Left renal cortex interstitium (tissue), 4 donors: ENCODE results near the gene ZFPL1. TPM values are rescaled to one million over a fixed set of nuclear protein-coding genes. Genes with fewer than 3 reads are reported as not detected.
A peak's percentile ranks its signal among the peaks of the same experiment; 100 is the strongest.

ENCODE experiments used
- DNase-seq, 4 donors: peaks; one replicate each; pipeline ENCODE4 v3.0.0-alpha.2; 2013; ENCODE audit warnings: low read depth in 4 of 4, low spot score in 2 of 4, missing footprints in 1 of 4
- polyA plus RNA-seq, 4 donors: library from polyadenylated mRNA; unstranded; fragments of 120-200 nt; gene quantifications; one replicate each; pipeline ENCODE4 v1.2.1, GENCODE V29; 2013; ENCODE audit not compliant: insufficient read length in 4 of 4

The ZFPL1 gene
- polyA plus RNA-seq, 4 donors = 27.9 to 35.9 (median 34.6) TPM

DNA sequence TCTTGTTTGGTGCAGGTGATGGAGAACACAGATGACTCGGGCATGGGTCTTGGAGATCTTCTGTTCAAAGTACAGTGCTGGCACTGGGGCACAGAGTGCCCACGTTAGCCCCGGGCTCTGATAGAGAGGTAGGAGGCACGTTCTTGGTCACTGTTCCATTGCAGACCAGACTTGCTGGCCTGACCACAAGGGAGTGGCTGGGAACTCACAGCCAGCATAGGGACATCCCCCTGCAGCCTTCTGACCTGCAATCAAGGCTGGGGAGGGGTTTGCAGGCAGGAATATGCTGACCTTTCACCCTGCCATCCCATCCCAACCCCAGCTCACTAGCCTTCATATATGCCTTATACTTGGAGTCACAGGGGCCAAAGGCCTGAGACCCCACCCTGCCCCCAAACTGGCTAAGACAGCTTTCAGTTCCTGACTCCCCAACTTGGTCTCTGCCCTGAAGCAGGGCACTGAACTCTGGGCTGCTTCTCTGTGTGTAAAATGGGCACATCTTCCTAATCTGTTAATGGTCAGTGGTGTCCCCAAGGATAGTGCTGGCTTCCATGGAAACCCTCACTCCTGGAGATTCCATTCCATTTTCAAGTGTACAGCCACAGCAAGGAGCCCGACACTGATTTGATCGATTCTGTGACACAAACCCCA, 42.7 kb downstream of the ZFPL1 start:
- no peak for DNase-seq

DNA sequence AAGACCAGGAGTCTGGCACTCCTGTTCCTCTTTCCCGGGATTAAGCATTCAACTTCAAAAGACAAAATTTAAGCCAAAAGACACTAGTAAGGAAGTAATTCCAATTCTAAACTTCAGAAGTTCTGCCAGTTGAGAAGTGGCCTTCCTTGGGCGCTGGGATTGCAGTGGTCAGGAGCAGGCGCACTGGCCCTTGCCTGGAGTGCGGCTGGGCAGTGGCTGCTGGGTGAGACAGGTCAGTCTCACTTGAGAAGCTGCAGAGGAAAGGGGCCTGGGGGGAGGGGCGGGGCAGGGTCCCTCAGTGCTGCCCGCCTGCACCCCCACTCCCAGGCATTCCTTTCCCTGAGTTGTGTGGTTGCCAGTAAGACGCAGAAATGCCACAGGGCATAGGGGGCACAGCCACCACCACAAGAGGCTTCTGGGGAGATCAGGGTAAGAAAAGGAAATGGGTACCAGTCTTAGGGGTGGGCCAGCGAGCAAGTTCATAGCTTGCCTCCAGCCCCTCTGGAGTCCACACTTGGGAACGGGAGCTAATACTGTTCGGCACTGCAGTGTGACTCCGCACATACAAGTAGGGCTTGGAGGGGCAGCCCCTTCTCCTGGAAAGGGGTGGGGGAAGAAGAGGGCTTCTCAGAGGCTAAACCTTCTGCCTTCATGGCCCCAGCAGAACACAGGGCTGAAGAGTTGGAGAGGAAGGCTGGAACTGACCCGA, 43.6 kb downstream of the ZFPL1 start:
- no peak for DNase-seq

DNA sequence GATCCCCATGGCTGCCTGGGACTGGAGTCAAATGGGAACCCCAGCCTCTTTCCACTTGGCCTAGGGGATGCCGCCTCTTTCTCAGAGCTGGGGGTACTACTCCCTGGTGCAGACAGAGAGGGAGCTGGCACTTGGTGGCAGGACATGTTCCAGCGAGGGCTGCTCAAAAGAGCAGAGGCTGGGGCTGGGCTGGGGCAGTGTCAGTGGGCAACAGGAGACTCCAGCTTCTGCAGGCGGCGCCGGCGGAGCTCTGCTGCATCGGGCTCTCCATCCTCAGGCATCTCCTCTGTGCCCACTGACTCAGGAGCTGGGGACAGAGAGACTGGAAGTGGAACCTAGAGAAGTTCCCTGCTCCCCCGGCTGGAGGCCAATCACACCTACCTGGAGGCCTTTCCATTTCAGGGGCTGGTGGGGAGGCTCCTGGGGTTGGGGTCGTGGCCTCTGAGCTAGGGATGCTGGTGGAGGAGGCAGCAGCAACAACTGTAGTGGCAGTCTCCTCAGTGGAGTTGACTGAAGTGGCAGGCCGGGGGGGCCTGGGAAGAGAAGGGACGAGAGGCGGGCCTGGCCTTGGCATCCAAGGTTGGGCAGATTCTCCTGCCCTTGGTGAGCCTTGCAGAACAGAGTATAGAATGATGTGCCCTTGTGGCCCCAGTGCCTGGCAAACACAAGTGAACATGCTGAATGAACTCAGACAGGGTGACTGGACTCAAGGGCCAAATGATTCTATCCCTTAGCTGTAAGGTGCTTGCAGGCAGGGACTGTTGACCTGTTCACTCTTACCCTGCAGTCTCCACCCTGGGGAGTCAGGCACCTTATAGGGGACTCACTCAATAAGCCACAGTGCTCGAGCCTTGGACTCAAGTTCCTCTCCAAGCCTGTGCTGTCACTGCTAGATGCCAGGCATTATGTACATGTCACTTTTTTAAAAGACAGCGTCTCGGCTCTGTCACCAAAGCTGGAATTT, 44.4 kb downstream of the ZFPL1 start:
- no peak for DNase-seq

DNA sequence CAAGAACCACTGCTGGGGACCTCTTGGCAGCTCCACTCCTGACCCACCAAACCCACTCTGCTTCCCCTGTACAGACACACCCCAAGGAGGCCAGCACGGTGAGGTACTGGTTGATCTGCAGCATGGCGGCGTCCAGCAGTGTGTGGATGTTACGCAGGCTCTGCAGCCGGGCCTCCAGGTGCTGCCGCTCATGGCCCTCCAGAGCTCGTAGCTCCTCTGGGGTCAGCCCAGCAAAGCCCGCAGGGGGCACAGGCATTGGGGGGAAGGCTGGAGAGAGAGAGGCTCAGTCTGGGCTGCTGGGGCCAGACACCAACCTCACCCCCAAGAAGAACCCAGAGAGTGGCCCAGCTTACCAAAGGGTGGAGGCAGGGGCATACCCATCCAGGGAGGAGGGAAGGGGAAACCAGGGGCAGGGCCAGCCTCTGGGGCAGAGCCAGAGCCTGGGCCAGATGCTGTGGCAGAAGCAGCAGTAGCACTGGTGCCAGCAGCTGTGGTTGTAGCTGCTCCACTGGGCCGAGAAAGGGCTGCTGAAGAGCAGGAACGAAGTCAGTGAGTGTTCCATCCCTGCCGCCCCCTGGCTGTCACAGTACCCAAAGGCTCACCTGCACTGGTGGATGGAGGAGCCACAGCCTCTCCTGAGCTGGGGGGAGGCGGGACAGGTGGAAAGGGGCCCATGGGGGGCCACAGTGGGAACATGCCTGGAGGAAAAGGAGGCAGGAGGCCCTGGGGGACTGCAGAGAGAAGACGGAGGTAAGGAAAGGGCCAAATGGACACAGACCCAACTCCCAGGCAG, 45.8 kb downstream of the ZFPL1 start:
- DNase-seq = no peak

DNA sequence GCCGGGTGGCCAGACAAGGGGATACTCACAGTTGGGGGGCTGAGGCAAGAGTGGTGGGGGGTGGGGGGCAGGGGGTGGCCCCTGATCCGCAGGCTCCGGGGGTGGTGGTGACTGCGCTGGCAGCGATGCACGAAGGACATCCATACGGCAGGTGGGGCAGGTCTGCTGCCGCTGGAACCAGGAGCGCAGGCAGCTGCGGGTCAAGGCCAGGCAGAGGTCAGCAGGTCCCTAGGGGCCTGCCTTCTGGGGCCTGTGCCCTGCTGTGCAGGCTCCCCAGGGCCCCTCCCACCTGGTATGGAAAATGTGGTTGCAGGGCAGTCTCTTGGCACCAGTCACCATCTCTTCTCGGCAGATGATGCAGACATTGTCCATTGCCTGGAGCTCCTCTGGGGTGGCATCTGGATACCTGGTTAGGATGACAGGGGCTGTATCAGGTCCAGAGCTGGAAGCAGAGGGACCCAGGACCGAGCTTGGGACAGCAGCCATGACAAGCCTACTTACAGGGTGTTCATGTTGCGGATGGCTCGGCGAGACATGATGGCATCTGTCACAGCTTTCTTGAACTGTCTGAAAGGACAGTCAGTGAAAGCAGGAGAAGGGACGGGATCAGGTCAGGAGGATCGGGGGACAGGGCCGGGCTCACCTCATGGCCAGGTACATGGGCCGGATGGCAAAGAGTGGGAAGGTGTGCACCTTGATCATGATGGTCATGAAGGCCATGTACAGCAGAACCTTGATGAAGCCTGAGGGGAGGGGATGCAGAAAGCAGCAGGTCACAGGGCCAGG, 46.8 kb downstream of the ZFPL1 start:
- no peak for DNase-seq

DNA sequence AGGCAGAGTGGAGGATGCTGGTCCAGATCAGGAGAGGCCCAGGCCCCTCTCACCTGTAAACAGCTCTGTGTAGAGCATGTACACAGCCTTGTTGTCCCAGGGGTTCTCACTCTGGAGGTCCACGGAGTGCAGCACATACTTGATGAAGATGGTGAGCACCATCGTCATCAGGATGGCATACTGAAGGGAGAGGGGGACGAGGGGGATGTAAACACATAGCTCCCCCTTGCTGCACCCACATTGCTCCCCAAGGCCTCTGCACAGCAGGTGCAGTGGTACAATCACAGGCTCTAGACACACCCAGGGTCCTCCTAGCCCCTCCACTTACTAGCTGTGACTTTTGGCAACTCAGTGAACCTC, 47.4 kb downstream of the ZFPL1 start:
- no peak for DNase-seq

DNA sequence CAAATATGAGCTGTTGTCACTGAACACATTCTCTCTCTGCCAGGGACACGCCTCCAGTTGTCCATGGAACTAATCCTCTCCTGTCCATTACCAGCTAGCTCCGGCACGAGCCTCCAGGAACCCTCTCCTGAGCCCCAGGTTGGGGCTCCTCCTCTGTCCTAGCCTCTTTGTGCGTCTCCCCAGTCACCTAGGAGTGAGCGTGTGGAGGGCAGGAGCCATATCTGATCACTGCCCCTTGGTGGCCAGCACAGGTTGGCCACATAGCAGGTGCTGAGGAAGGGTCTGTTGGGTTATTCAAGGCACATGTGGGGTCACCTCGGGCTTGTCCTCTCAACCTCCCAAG, 47.8 kb downstream of the ZFPL1 start:
- DNase-seq = no peak

DNA sequence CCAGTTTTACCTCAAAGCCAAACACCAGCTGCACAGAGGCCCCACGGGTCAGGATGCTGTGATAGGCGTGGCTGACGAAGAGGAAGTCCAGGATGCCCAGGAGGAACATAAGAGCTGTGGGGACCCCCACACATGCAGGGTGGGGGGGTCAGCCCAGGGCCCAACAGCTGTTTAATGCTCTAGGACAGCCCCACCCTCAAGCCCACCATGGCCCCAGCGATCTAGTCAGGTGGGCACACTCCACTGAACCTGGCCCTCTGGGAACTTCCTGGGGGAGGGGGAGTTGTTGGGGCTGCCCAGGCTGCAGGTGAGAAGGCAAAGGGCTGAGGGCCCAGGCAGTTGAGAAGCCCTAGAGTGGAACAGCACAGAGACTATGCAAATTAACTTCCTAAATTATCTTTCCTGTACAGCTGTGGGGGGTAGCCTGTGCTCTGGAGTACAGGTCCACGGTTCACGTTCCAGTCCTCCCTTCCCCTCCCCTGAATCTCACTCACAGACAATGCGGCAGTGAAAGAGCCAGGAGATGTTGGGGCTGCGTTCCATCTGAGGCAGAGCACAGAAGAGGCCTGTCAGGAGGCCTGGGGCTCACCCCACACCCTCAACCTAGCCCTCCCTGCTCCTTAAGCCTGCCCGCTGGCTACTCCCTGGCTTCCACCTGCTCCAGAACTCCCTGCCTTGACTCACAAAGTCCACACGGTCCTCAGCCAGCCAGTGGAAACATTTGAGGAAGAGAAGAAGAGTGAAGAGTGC, 48.4 kb downstream of the ZFPL1 start:
- no peak for DNase-seq

DNA sequence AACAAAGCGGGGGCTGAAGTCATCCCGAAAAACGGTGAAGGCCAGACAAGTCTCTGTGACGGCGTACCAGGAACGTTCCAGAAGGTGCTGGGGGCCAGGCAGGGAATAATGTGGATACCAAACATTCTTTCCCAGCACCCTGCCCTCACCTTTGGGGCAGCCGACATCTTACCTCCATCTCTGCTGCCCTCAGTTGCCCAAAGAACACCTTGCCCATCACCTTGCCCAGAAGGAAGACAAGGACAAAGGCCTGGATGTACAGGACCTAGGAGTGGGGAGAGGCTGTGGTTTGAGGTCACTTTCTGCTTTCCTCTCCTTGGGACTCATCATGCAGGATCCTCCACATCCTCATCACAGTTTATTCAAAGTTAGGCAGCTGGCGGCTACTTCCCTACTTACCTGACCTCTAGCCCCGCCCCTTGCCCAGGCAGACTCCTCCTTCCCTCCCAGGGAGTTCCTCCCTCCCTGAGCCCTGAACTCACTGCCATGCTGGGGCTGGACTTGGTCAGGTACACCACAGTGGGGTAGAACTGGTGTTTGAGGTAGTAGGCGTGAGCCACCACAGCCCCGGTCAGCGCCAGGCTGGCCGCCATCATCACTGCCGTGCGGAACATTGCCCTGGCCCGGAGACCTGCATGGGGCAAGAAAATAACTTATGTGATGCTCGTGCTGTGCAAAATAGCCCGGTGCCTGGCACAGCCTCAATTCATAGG, 49.1 kb downstream of the ZFPL1 start:
- DNase-seq = no peak

DNA sequence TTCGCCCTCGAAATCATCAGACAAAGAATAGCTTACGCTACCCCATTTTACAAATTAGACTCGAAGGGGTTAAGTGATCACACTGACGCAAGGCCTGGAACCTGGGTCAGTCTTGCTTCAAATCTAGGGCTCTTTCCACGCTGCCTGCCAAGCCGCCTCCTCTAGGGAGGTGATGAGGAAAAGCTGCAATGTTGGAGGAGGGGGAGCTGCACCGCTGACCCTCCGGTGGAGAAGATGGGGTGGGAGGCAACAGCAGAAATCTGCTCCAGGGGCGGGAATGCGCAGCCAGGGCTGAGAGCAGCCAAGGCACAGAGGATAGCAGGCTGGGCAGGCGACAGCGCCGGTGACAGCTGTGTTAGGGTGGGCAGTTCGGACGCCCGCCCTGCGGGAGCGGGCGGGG, 49.7 kb downstream of the ZFPL1 start:
- DNase-seq = no peak

DNA sequence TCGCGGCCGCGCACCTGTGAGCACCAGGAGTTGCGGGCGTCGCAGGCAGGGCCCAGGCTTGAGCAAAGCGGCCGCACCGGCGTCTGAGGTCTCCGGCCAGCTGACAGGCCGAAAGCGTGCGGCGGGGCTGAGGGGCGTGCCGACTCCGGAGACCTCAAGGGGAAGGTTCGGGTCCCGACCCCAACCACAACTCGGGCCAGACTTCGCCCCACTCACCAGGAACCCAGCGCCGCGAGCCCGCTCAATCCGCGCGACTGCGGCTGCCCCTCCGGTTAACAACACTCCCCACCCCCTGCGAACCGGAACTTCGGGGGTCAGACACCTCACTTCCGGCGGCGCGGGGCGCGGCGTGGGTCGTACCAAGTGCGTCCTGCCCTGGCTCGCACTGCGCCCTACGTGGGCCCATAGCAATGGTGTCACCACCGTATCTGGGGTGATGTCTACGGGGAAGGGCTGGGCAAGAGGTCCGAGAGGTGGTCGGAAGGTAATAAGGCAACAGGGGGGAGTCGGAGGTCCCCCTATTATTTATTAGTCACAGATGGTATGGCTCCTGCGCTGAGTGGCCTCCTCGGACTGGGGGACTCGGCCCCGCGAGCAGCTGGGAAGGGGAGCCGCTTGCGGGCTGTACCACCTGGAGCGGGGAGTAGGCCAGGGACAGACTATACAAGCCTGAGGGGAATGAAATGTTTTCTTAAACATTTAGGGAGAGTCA, 50.4 kb downstream of the ZFPL1 start, which contains the start of gene SYVN1:
TSS of gene SYVN1 (minus strand) at position 280 of the 712 bp plus-strand sequence. CDS start 918 bp downstream, outside the sequence.
- peak; percentile 84 to 97 (median 90) for DNase-seq

DNA sequence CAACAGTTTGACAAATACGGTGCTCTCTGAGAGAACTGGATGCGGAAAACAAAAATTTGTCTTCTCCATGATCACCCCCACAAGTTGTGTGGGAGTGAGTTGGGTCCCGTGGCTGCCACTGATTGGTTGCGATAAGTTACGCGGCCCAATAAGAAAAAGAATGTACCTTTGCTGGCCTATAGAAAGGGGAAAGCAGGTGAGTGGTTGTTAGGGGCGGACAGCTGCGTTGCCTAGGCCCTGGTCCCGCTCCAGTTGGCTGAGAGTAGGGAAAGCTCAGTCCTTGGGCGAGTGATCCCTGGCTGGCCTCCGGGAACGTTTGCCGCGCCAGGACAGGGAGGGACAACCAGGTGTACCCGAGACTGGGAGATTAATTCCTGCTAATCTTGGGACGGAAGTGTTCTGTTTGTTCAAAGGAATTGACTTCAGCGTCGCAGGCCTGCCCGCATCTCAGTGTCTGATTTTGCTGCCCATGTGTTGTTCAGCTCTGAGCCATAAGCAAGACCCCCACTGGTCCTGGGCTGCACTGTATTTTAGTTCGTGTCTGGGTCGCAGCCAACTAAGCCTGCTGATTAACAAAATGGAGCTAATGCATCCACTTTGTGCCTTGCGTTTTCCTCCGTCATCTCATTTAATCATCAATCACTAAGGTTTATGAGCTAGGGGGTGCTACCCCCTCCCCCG, 51.1 kb downstream of the ZFPL1 start:
- peak in 3 of 4 donors; percentile 91 to 94 (median 92) for DNase-seq

DNA sequence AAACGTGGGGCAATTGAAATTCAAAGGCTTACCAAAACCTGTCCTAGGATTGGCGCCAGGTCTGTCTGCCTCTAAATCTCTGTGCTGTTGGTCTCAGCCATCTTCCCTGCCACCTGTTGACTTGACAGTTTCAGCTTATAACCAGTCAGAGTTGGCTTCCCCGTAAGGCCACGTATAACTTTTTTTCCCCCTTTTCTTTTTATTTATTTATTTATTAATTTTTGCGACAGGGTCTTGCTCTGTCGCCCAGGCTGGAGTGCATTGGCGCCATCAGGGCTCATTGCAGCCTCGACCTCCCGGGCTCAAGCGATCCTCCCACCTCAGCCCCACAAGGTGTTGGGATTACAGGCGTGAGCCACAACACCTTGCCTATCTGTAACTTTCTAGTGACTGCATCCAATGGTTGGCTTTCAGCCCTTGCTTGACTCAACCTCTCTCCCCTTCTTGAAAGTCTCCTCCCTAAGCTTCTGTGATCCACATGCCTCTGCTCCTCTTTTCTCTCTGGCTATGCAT, 51.7 kb downstream of the ZFPL1 start:
- no peak for DNase-seq

DNA sequence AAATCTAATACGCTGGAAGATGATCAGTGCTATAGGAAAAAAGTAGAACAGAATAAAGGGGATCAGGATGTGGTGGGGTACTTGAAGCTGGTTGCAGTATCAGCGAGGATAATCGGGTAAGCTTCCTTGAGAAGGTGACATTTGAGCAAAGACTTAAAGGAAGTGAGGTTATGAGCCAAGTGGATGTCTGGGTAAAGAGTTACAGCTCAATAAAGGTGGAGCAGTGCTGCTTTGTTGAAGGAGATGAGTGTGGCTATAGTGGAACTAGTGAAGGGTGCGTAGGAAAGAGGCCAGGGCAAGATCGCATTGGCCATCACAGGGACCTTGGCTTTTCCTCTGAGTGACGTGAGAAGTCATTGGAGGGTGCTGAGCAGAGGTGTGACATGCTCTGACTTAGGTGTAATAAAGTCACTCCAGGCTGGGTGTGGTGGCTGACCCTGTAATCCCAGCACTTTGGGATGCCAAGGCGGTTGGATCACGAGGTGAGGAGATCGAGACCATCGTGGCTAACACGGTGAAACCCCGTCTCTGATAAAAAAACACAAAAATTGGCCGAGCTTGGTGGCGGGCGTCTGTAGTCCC, 52.6 kb downstream of the ZFPL1 start:
- DNase-seq = no peak
